GM12801 (cell line): Measurements from ENCODE around the gene NUCB2.

Experiments used
- CTCF ChIP-seq: IDR thresholded peaks from one replicate; pipeline ENCODE4 v1.5.1; 2011; ENCODE audit warnings: control low read depth; ENCODE audit not compliant: insufficient read length; ENCODE audit errors: extremely low read depth

The NUCB2 gene

GRCh38 chr11:17294033-17294432, 17.5 kb downstream of the NUCB2 start:
- no peak for TF ChIP-seq CTCF

DNA sequence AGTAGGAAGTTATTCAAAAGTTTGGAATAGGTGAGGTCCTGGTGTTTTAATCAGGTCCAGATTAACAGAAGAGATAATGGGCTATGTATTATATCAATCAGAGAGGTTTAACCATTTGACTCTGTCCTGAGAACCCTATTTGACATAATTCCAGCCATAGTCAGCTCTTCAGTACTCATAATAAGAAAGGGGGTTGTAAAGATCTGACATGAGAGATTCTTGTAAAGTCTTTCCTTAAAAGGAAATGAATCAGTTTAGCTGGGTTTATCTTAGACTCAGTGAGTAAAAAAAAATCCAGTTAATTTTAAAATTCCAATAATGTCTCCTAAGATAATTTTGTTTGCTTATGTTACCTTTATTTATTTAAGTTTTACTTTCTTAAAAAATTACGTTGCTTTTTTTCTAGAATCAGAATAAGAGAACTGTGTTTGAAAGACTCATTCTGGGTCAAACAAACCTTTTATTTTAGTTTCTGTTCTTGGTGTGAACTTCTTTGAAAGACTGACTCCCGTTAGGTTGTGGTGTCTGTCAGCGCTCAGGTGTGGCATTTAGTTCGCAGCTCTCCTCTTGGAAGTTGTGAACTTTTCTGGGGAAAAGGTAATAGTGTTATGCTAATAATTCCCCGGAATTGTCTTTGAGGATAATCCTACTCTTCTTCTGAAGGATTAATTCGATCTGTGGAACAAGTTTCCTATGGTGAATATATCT, 20.5 kb downstream of the NUCB2 start:
- TF ChIP-seq CTCF, result no peak

DNA sequence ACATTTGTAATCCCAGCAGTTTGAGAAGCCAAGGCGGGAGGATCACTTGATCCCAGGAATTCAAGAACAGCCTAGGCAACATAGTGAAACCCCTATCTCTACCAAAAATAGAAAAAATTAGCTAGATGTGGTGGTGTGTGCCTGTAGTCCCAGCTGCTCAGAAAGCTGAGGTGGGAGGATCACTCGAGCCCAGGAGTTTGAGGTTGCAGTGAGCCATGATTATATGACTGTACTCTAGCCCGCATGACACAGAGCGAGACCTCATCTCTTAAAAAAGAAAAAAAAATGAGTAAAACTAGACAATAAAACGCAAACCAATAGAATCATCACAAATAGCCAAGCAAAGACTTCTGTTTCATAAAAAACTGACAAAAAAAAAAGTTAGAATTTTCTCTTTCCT, 21.8 kb downstream of the NUCB2 start:
- no peak for TF ChIP-seq CTCF

GRCh38 chr11:17300372-17300771, 23.8 kb downstream of the NUCB2 start:
- no peak for TF ChIP-seq CTCF

- no peak for TF ChIP-seq CTCF
Measured at GRCh38 chr11:17313349-17314231, 37.1 kb downstream of the NUCB2 start.

DNA sequence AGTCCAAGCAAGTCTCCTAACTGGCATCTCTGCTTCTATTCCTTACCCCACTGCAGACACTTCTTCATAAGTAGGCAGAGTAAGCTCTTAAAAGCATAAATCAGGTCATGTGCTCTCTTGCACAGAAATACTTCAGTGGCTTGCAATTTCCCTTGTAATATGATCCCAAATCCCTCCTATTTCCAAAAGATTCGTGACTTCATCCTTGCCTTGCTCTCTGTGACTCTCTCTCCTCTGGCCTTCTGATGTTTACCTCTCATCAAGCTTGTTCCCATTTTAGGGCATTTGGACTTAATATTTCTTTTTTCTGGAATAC, 37.7 kb downstream of the NUCB2 start:
- no peak for TF ChIP-seq CTCF

GRCh38 chr11:17314904-17315426, 38.4 kb downstream of the NUCB2 start:
- no peak for TF ChIP-seq CTCF
